HEK293 (cell line): ENCODE data around the gene TESMIN.

Experiments
- CTCF ChIA-PET: fragments of 350-600 bp; formaldehyde crosslinking; extraction: SDS; loops from one replicate; lab custom pipeline; 2021; ENCODE audit warnings: antibody characterized with exemption; lab: Yijun Ruan, JAX
- POLR2A ChIA-PET: fragments of 300-600 bp; formaldehyde crosslinking; extraction: SDS; loops from one replicate; lab custom pipeline; 2020; ENCODE audit warnings: antibody characterized with exemption, inconsistent platforms; lab: Yijun Ruan, JAX
- H3K27ac ChIP-seq: fragments of 200-500 bp; sonication (Bioruptor generic); 2 replicates; pipeline ENCODE4 v1.5.1; 2014; ENCODE audit warnings: low read depth, low read length, control low read depth, inconsistent platforms; ENCODE audit errors: extremely low read depth
- H3K36me3 ChIP-seq, 2 experiments: fragments of 200-500 bp in 1 of 2; sonication (Bioruptor generic) in 1 of 2; 1 replicate in 1 of 2; 2 replicates in 1 of 2; pipeline ENCODE4 v1.5.1; 2014 to 2017; ENCODE audit warnings: inconsistent platforms in 2 of 2, low read length in 2 of 2; ENCODE audit not compliant: control insufficient read depth in 2 of 2, insufficient read depth in 1 of 2
- H3K4me1 ChIP-seq: fragments of 200-500 bp; sonication (Bioruptor generic); 2 replicates; pipeline ENCODE4 v1.5.1; 2014; ENCODE audit warnings: mild to moderate bottlenecking, low read length, inconsistent platforms; ENCODE audit not compliant: control insufficient read depth, insufficient read depth
- H3K4me3 ChIP-seq: 2 replicates; pipeline ENCODE4 v1.5.1; 2011; ENCODE audit warnings: low read depth, mild to moderate bottlenecking, control low read depth, low read length, moderate library complexity
- H3K9me3 ChIP-seq: fragments of 200-500 bp; sonication (Bioruptor generic); 2 replicates; pipeline ENCODE4 v1.5.1; 2014; ENCODE audit warnings: low read depth, low read length, inconsistent platforms; ENCODE audit not compliant: control insufficient read depth, insufficient read depth
- BCL11B ChIP-seq: fragments of 450-650 bp; formaldehyde crosslinking; IDR thresholded peaks from 2 replicates; pipeline ENCODE4 v1.5.1; 2016; ENCODE audit warnings: low read depth, missing biosample characterization, missing genetic modification characterization
- HIC1 ChIP-seq: fragments of 450-650 bp; formaldehyde crosslinking; IDR thresholded peaks from 2 replicates; pipeline ENCODE4 v1.5.1; 2016; ENCODE audit warnings: missing biosample characterization, missing genetic modification characterization
- KLF17 ChIP-seq: fragments of 450-650 bp; formaldehyde crosslinking; IDR thresholded peaks from 2 replicates; pipeline ENCODE4 v1.5.1; 2016; ENCODE audit warnings: missing biosample characterization, missing genetic modification characterization
- ZBTB11 ChIP-seq: fragments of 450-650 bp; formaldehyde crosslinking; conservative IDR thresholded peaks from 2 replicates; pipeline ENCODE4 v1.5.1; 2016; ENCODE audit warnings: low read depth, missing biosample characterization, missing genetic modification characterization
- ZIC2 ChIP-seq: fragments of 450-650 bp; formaldehyde crosslinking; IDR thresholded peaks from 2 replicates; pipeline ENCODE4 v1.5.1; 2016; ENCODE audit warnings: missing biosample characterization, missing genetic modification characterization
- ZNF121 ChIP-seq: fragments of 450-650 bp; formaldehyde crosslinking; IDR thresholded peaks from 2 replicates; pipeline ENCODE4 v1.5.1; 2016; ENCODE audit warnings: missing biosample characterization, missing genetic modification characterization
- ZNF175 ChIP-seq: fragments of 450-650 bp; formaldehyde crosslinking; IDR thresholded peaks from 2 replicates; pipeline ENCODE4 v1.5.1; 2016; ENCODE audit warnings: missing biosample characterization, missing genetic modification characterization
- ZNF394 ChIP-seq: fragments of 450-650 bp; formaldehyde crosslinking; IDR thresholded peaks from 2 replicates; pipeline ENCODE4 v1.5.1; 2016; ENCODE audit warnings: missing biosample characterization, missing genetic modification characterization, mild to moderate bottlenecking, moderate library complexity, borderline replicate concordance
- ZNF514 ChIP-seq: fragments of 450-650 bp; formaldehyde crosslinking; IDR thresholded peaks from 2 replicates; pipeline ENCODE4 v1.5.1; 2016; ENCODE audit warnings: missing biosample characterization, missing genetic modification characterization
- ZNF610 ChIP-seq: fragments of 450-650 bp; formaldehyde crosslinking; IDR thresholded peaks from 2 replicates; pipeline ENCODE4 v1.5.1; 2016; ENCODE audit warnings: missing biosample characterization, missing genetic modification characterization, borderline replicate concordance
- ZNF623 ChIP-seq: fragments of 450-650 bp; formaldehyde crosslinking; IDR thresholded peaks from 2 replicates; pipeline ENCODE4 v1.5.1; 2016; ENCODE audit warnings: missing biosample characterization, missing genetic modification characterization
- ZNF677 ChIP-seq: fragments of 450-650 bp; IDR thresholded peaks from 2 replicates; pipeline ENCODE4 v1.5.0; 2018; ENCODE audit warnings: missing biosample characterization, mild to moderate bottlenecking, missing genetic modification characterization, moderate library complexity
- ZNF776 ChIP-seq: fragments of 450-650 bp; formaldehyde crosslinking; IDR thresholded peaks from 2 replicates; pipeline ENCODE4 v1.5.0; 2017; ENCODE audit warnings: missing biosample characterization, missing genetic modification characterization, borderline replicate concordance
- TF ChIP-seq, protein P1 (sequence below): fragments of 450-650 bp; formaldehyde crosslinking; IDR thresholded peaks from 2 replicates; pipeline ENCODE4 v1.5.1; 2016; ENCODE audit warnings: missing biosample characterization, missing genetic modification characterization
- TF ChIP-seq, protein P2 (sequence below): fragments of 450-650 bp; formaldehyde crosslinking; IDR thresholded peaks from 2 replicates; pipeline ENCODE4 v1.5.1; 2017; ENCODE audit warnings: missing biosample characterization, missing genetic modification characterization

TESMIN gene

GRCh38 chr11:68695531-68695930 is 55.8 kb downstream of the TESMIN start:
- H3K36me3 ChIP-seq = no peaks in the 10 kb centered on the region
- CTCF ChIA-PET = interaction anchor here (0.6 kb wide), 1 partner anchor 208 kb away, joined by 4 read pairs; the partner anchor contains the start of gene IGHMBP2
- POLR2A ChIA-PET = no interaction called here
- H3K4me3 ChIP-seq = no peak overlapping the region
- TF ChIP-seq KLF17 (tag by site-specific recombination) (no peak), ZNF514 (tag by site-specific recombination) (no peak), ZNF776 (tag by site-specific recombination) (no peak), ZNF610 (tag by site-specific recombination) (no peak), ZIC2 (tag by site-specific recombination) (no peak), ZNF175 (tag by site-specific recombination) (no peak), ZNF394 (tag by site-specific recombination) (no peak), ZNF677 (tag by site-specific recombination) (no peak), ZNF623 (no peak), ZNF121 (tag by site-specific recombination) (no peak), ZBTB11 (tag by site-specific recombination) (no peak), BCL11B (tag by site-specific recombination) (no peak), HIC1 (no peak)
- TF ChIP-seq, protein P1, sequence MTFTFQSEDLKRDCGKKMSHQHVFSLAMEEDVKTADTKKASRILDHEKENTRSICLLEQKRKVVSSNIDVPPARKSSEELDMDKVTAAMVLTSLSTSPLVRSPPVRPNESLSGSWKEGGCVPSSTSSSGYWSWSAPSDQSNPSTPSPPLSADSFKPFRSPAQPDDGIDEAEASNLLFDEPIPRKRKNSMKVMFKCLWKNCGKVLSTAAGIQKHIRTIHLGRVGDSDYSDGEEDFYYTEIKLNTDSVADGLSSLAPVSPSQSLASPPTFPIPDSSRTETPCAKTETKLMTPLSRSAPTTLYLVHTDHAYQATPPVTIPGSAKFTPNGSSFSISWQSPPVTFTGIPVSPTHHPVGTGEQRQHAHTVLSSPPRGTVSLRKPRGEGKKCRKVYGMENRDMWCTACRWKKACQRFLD (tag by site-specific recombination) = no peak
- TF ChIP-seq, protein P2, sequence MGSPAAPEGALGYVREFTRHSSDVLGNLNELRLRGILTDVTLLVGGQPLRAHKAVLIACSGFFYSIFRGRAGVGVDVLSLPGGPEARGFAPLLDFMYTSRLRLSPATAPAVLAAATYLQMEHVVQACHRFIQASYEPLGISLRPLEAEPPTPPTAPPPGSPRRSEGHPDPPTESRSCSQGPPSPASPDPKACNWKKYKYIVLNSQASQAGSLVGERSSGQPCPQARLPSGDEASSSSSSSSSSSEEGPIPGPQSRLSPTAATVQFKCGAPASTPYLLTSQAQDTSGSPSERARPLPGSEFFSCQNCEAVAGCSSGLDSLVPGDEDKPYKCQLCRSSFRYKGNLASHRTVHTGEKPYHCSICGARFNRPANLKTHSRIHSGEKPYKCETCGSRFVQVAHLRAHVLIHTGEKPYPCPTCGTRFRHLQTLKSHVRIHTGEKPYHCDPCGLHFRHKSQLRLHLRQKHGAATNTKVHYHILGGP = no peak
- H3K4me1 ChIP-seq = no peaks in the 10 kb centered on the region
- H3K27ac ChIP-seq = no peak overlapping the region
- H3K9me3 ChIP-seq = no peaks in the 10 kb centered on the region
